ENCODE results near the gene TMEM259. TPM values are rescaled to one million over a fixed set of nuclear protein-coding genes. Genes with fewer than 3 reads are reported as not detected.

Gene TMEM259
- total RNA-seq, 1 donor from 2014 or later: 232 TPM

GRCh38 chr19:974564-975257, 46.2 kb downstream of the TMEM259 start:
- peaks cover 4% of the 10 kb centered on the region for H3K4me1 Mint-ChIP-seq
- no peak for DNase-seq (ENCODE audit: low spot score in 2 of 2, unreplicated experiment in 2 of 2)
- H3K9me3 Mint-ChIP-seq: no peaks in the 10 kb centered on the region
- H3K27ac Mint-ChIP-seq: no peak overlapping the region
- H3K27me3 Mint-ChIP-seq (ENCODE audit: low read depth): no peaks in the 10 kb centered on the region
- H3K36me3 Mint-ChIP-seq: peaks cover 13% of the 10 kb centered on the region
- no peak overlapping the region for H3K4me3 Mint-ChIP-seq
- no peak for TF ChIP-seq CTCF (IDR thresholded peaks at IDR 0.05; ENCODE audit: unreplicated experiment)

DNA sequence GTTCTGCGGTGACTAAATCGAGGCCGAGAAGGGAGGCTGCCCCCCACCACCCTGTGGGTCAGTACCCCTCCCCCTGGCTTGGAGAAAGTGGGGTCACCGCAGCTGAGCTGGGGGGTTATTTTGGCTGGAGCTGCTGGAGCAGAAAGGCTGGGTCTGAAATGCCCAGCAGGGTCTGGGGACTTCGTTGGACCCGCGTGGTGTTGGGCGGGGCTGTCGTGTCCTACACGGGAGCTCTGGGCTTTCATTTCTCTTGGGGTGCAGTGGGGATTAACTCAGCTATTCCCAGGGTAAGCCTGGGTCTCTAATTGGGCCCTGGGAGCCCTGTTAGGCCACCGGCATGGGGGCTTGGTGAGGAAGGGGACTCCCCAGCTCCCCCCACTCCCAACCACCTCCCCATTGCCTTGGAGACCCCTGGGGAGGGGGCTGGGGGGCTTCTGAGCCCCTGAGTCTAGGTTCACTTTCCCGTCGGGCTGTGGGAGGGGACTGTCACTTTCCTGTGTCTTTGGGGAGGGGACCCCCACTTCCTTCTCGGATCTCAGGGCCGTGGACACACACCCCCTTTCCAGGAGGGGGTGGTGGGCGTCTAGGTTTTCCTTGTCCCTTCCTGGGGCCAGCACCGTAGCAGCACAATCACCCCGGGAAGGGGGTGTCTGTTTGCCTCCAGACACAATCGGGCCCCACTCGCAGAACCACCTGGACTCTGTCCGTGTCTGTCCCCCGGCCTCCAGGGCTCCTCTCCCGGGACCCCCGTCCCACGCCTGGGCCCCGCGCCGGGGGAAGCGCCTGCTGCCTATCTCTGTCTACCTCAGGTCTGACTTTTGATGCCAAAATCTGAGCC, 47.0 kb downstream of the TMEM259 start:
- H3K27ac Mint-ChIP-seq: no peak overlapping the region
- no peaks in the 10 kb centered on the region for H3K27me3 Mint-ChIP-seq (ENCODE audit: low read depth)
- H3K36me3 Mint-ChIP-seq: peaks cover 13% of the 10 kb centered on the region
- H3K4me1 Mint-ChIP-seq: no peaks in the 10 kb centered on the region
- no peak overlapping the region for H3K4me3 Mint-ChIP-seq
- no peak for TF ChIP-seq CTCF (IDR thresholded peaks at IDR 0.05; ENCODE audit: unreplicated experiment)
- H3K9me3 Mint-ChIP-seq: no peaks in the 10 kb centered on the region
- DNase-seq (ENCODE audit: low spot score in 2 of 2, unreplicated experiment in 2 of 2): no peak

GRCh38 chr19:972281-972680, 48.6 kb downstream of the TMEM259 start:
- Mint-ChIP-seq H3K27ac (peak overlapping the region; percentile 50), H3K4me3 (no peak overlapping the region), H3K4me1 (no peaks in the 10 kb centered on the region), H3K9me3 (no peaks in the 10 kb centered on the region), H3K27me3 (ENCODE audit: low read depth) (no peaks in the 10 kb centered on the region), H3K36me3 (peaks cover 22% of the 10 kb centered on the region)
- DNase-seq (ENCODE audit: low spot score in 2 of 2, unreplicated experiment in 2 of 2): no peak
- TF ChIP-seq CTCF (IDR thresholded peaks at IDR 0.05; ENCODE audit: unreplicated experiment): no peak

DNA sequence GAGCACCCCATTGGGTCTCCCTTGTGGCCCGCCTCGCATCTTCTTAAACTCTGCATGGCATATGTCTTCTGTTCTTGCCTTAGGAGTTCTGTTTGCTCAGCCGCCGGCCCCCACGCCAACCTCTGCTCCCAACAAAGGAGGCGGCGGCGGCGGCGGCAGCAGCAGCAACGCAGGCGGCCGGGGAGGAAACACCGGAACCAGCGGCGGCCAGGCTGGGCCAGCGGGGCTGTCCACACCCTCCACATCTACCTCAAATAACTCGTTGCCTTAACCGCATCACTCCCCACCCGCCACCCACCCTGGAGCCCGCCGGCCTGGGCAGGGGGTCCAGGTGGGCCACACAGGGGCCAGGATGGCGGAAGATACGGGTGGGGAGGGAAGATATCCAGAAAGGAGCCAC, 49.1 kb downstream of the TMEM259 start:
- Mint-ChIP-seq H3K27me3 (ENCODE audit: low read depth) (no peaks in the 10 kb centered on the region), H3K9me3 (no peaks in the 10 kb centered on the region)

DNA sequence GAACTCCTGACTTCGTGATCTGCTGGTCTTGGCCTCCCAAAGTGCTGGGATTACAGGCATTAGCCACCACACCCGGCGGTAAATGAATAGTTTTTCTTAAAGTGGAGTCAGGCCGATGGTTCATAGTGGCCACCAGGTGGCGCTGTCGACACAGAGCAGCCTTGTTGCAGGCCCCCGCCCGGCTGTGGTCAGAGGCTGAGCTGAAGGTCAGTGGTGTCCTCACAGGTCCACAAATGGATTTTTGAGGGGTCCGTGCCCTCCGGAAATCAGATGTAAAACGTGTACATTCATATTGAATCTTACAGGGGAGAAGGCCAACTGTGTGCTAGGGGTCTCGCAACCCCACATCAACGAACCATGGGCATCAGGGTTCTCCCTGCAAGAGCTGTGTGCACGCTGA, 50.2 kb downstream of the TMEM259 start:
- DNase-seq (ENCODE audit: low spot score in 2 of 2, unreplicated experiment in 2 of 2): no peak
- no peak overlapping the region for H3K4me3 Mint-ChIP-seq
- no peaks in the 10 kb centered on the region for H3K9me3 Mint-ChIP-seq
- H3K36me3 Mint-ChIP-seq: peaks cover 27% of the 10 kb centered on the region
- H3K27me3 Mint-ChIP-seq (ENCODE audit: low read depth): no peaks in the 10 kb centered on the region
- H3K27ac Mint-ChIP-seq: no peak overlapping the region
- no peaks in the 10 kb centered on the region for H3K4me1 Mint-ChIP-seq
- peak; percentile 83 for TF ChIP-seq CTCF (IDR thresholded peaks at IDR 0.05; ENCODE audit: unreplicated experiment)

More for the DNA sequence above, 49.1 kb downstream of the TMEM259 start:
- no peak overlapping the region for H3K27ac Mint-ChIP-seq
- no peaks in the 10 kb centered on the region for H3K4me1 Mint-ChIP-seq
- TF ChIP-seq CTCF (IDR thresholded peaks at IDR 0.05; ENCODE audit: unreplicated experiment): no peak
- no peak overlapping the region for H3K4me3 Mint-ChIP-seq
- DNase-seq (ENCODE audit: low spot score in 2 of 2, unreplicated experiment in 2 of 2): no peak
- peaks cover 23% of the 10 kb centered on the region for H3K36me3 Mint-ChIP-seq

Data from mesothelial cell of epicardium (in vitro differentiated cells).